PC-9 (cell line): ENCODE results near the gene GBP3.

Source experiments
- CTCF ChIP-seq: fragments of 200-600 bp; sonication (generic); conservative IDR thresholded peaks from 2 replicates; pipeline ENCODE4 v1.6.1; 2017; ENCODE audit warnings: mixed run types, antibody characterized with exemption, mild to moderate bottlenecking, moderate library complexity
- EZH2 ChIP-seq: fragments of 200-600 bp; sonication (generic); IDR thresholded peaks from 2 replicates; pipeline ENCODE4 v1.8.0; 2017; ENCODE audit warnings: antibody characterized with exemption, low read depth

GRCh38 chr1:88979054-88979748 is 43.5 kb downstream of the GBP3 start:
- TF ChIP-seq CTCF, result no peak
- no peak for TF ChIP-seq EZH2
